K562 (cell line): Measurements from ENCODE around the gene TMEM88. TPM values are rescaled to one million over a fixed set of nuclear protein-coding genes. Genes with fewer than 3 reads are reported as not detected.

Experiments used
- ATAC-seq: fragments of 200-7000 bp; cut with Tn5 transposase; 3 replicates; pipeline ENCODE4 v1.9.1; 2020; ENCODE audit warnings: moderate library complexity
- BruUV-seq: library from RNA; stranded (reverse); fragments of 400-500 nt; replicated peaks from 2 replicates; lab custom pipeline; 2021; lab: Mats Ljungman, UMichigan
- CTCF ChIA-PET: fragments of 300-600 bp; formaldehyde crosslinking; extraction: SDS; loops from one replicate; lab custom pipeline; 2021; ENCODE audit warnings: low intra/inter-chr PET ratio; lab: Yijun Ruan, JAX
- POLR2A ChIA-PET: fragments of 300-600, 350-650 bp; sonication (Branson Sonifier 250); formaldehyde crosslinking; extraction: SDS; loops from one replicate; lab custom pipeline; 2021; ENCODE audit warnings: antibody characterized with exemption, inconsistent platforms; lab: Yijun Ruan, JAX
- DNase-seq, 4 experiments: peaks; one replicate each; pipeline versions ENCODE4 v3.0.0 to v3.0.0-alpha.2; 2011 to 2018; ENCODE audit warnings: low spot score in 3 of 4, mixed read lengths in 3 of 4; ENCODE audit errors: extremely low read depth in 1 of 4
- FAIRE-seq: peaks from 2 replicates; lab custom pipeline; 2011; peaks lifted over from hg19 to GRCh38; lab: Jason Lieb, UNC
- H2AFZ ChIP-seq: 2 replicates; pipeline ENCODE4 v1.6.0; 2011; ENCODE audit warnings: low read depth, low read length, control low read depth, inconsistent platforms
- H3K27ac ChIP-seq: fragments of 200-600 bp; 3 replicates; pipeline ENCODE4 v1.8.0; 2011; ENCODE audit warnings: low read depth, mild to moderate bottlenecking, control low read depth, inconsistent platforms, low read length, moderate library complexity, mixed read lengths; ENCODE audit errors: extremely low read depth
- H3K27me3 ChIP-seq, 2 experiments: fragments of 300-600 bp in 1 of 2; 2 replicates in 1 of 2; 3 replicates in 1 of 2; pipeline versions ENCODE4 v1.6.0 to v1.8.0; 2011; ENCODE audit warnings: inconsistent platforms in 2 of 2, low read length in 2 of 2, mild to moderate bottlenecking in 1 of 2, mixed read lengths in 1 of 2, moderate library complexity in 1 of 2; ENCODE audit not compliant: control insufficient read depth in 2 of 2, insufficient read depth in 2 of 2
- H3K36me3 ChIP-seq: fragments of 300-600 bp; 3 replicates; pipeline ENCODE4 v1.8.0; 2011; ENCODE audit warnings: mild to moderate bottlenecking, low read length, inconsistent platforms; ENCODE audit not compliant: control insufficient read depth, insufficient read depth
- H3K4me1 ChIP-seq, 2 experiments: fragments of 200-600 bp in 1 of 2; replicated peaks in 1 of 2; 2 replicates in 1 of 2; 3 replicates in 1 of 2; pipeline versions ENCODE4 v1.5.1 to v1.8.0; 2011; ENCODE audit warnings: inconsistent platforms in 2 of 2, low read length in 2 of 2, mild to moderate bottlenecking in 1 of 2, mixed read lengths in 1 of 2, moderate library complexity in 1 of 2; ENCODE audit not compliant: control insufficient read depth in 2 of 2, insufficient read depth in 2 of 2
- H3K4me2 ChIP-seq: 2 replicates; pipeline ENCODE4 v1.6.1; 2011; ENCODE audit warnings: low read length, control low read depth, inconsistent platforms, mixed read lengths; ENCODE audit not compliant: insufficient read depth
- H3K4me3 ChIP-seq: fragments of 200-600 bp; sonication (generic), shearing (Covaris generic); 2 replicates; pipeline ENCODE4 v1.5.1; 2016; ENCODE audit warnings: control low read depth, inconsistent platforms
- H3K79me2 ChIP-seq: fragments of 200-600 bp; 3 replicates; pipeline ENCODE4 v1.8.0; 2011; ENCODE audit warnings: low read length, inconsistent platforms; ENCODE audit not compliant: control insufficient read depth, insufficient read depth
- H3K9ac ChIP-seq, 2 experiments: 2 replicates each; pipeline versions ENCODE4 v1.6.0 to v1.6.1; 2011; ENCODE audit warnings: low read depth in 2 of 2, low read length in 2 of 2, control low read depth in 1 of 2, inconsistent platforms in 1 of 2, mild to moderate bottlenecking in 1 of 2, mixed read lengths in 1 of 2; ENCODE audit not compliant: insufficient read depth in 1 of 2
- H3K9me1 ChIP-seq: one replicate; pipeline ENCODE4 v1.6.0; 2011; ENCODE audit warnings: inconsistent platforms, mild to moderate bottlenecking, low read length, moderate library complexity; ENCODE audit not compliant: control insufficient read depth, insufficient read depth
- H3K9me3 ChIP-seq: replicated peaks from 2 replicates; pipeline ENCODE4 v1.5.1; 2011; ENCODE audit warnings: low read depth, low read length, inconsistent platforms; ENCODE audit not compliant: control insufficient read depth, insufficient read depth
- H4K20me1 ChIP-seq: replicated peaks from 2 replicates; pipeline ENCODE4 v1.6.1; 2011; ENCODE audit warnings: low read length, inconsistent platforms, mixed read lengths; ENCODE audit not compliant: control insufficient read depth, insufficient read depth
- C11orf30 ChIP-seq: fragments of 450-650 bp; IDR thresholded peaks from 2 replicates; pipeline ENCODE4 v1.6.1; 2016; ENCODE audit warnings: low read depth, mild to moderate bottlenecking
- ESRRA ChIP-seq: fragments of 450-650 bp; IDR thresholded peaks from 2 replicates; pipeline ENCODE4 v1.6.1; 2014; ENCODE audit warnings: low read depth, mild to moderate bottlenecking, moderate library complexity, borderline replicate concordance
- KLF1 ChIP-seq: fragments of 450-650 bp; IDR thresholded peaks from 2 replicates; pipeline ENCODE4 v1.6.1; 2016; ENCODE audit warnings: missing genetic modification characterization, missing compliant biosample characterization
- MTA1 ChIP-seq: fragments of 450-650 bp; IDR thresholded peaks from 2 replicates; pipeline ENCODE4 v1.6.1; 2017; ENCODE audit warnings: borderline replicate concordance
- MXI1 ChIP-seq: IDR thresholded peaks from 2 replicates; pipeline ENCODE4 v1.6.1; 2011; ENCODE audit warnings: low read depth, mild to moderate bottlenecking, improper control_type of control experiment, low read length
- NEUROD1 ChIP-seq: fragments of 150-350 bp; IDR thresholded peaks from 2 replicates; pipeline ENCODE4 v1.6.1; 2014; ENCODE audit warnings: borderline replicate concordance, low read length, low read depth; ENCODE audit not compliant: partially characterized antibody
- PRPF4 ChIP-seq: fragments of 200-400 bp; formaldehyde crosslinking; IDR thresholded peaks from one replicate; pipeline ENCODE4 v1.6.1; 2017; ENCODE audit warnings: low read length, low read depth, mild to moderate bottlenecking; ENCODE audit not compliant: insufficient read depth, poor library complexity, severe bottlenecking
- SMARCB1 ChIP-seq: IDR thresholded peaks from 2 replicates; pipeline ENCODE4 v1.6.1; 2011; ENCODE audit warnings: improper control_type of control experiment, low read depth; ENCODE audit not compliant: insufficient read length
- SMARCE1 ChIP-seq: fragments of 450-650 bp; IDR thresholded peaks from 2 replicates; pipeline ENCODE4 v1.7.1; 2016; ENCODE audit warnings: mild to moderate bottlenecking
- ZNF232 ChIP-seq: sonication (generic); formaldehyde crosslinking; IDR thresholded peaks from 2 replicates; pipeline ENCODE4 v1.8.0; 2022; ENCODE audit warnings: mild to moderate bottlenecking, missing genetic modification reagents
- ZNF316 ChIP-seq: fragments of 450-650 bp; IDR thresholded peaks from 2 replicates; pipeline ENCODE4 v1.6.1; 2016
- WGBS: fragments of 100-300 bp; shearing (Covaris generic); methylation state at CpG from one replicate; pipeline ENCODE4 v1.1.6; 2016; ENCODE audit warnings: low coverage, mixed read lengths; ENCODE audit not compliant: insufficient coverage; ENCODE audit errors: missing lambda C conversion rate; 5-methylcytosine and 5-hydroxymethylcytosine counted together
- in situ Hi-C: fragments of 300-500 bp; cut with MboI; formaldehyde crosslinking; loops from 4 replicates; pipeline ENCODE4 v1.15.0; 2018; ENCODE audit warnings: inconsistent platforms, mixed read lengths
- intact Hi-C: fragments of 100-400 bp; cut with micrococcal nuclease; formaldehyde crosslinking; loops from 2 replicates; pipeline ENCODE4 v1.14.2; 2022
- polyA plus RNA-seq, 8 experiments: library from polyadenylated mRNA; depleted of rRNA in 4 of 8; stranded (reverse) in 5 of 8; unstranded in 3 of 8; fragments of >200 nt; fragmentation: Nextera tagmentation in 2 of 8; fragmentation: Illumina TruSeq in 1 of 8; extraction: Ambion mirVana in 2 of 8; extraction: Trizol in 1 of 8; gene quantifications; 2 replicates each; pipeline versions ENCODE4 v1.2.1 to v1.2.3, GENCODE V29; 2011 to 2014; ENCODE audit warnings: inconsistent platforms in 1 of 8, missing spikeins in 1 of 8
- total RNA-seq, 7 experiments: library from RNA; depleted of rRNA in 6 of 7; stranded (reverse); fragments of >200 nt in 6 of 7; fragmentation: Illumina TruSeq in 2 of 7; extraction: Trizol in 2 of 7; gene quantifications; 2 replicates each; pipeline versions ENCODE4 v1.2.1 to v1.2.3, GENCODE V29; 2011 to 2021; ENCODE audit warnings: low replicate concordance in 1 of 7
- TF ChIP-seq, protein P1 (sequence below): fragments of 450-650 bp; IDR thresholded peaks from 2 replicates; pipeline ENCODE4 v1.6.1; 2016
- TF ChIP-seq, protein P2 (sequence below), 2 experiments: fragments of 450-650 bp; IDR thresholded peaks; 2 replicates each; pipeline ENCODE4 v1.6.1; 2016

The TMEM88 gene
- total and polyA plus RNA-seq, 9 of the 15 experiments (the other 6 are each of a cell fraction or from before 2014, with no cell fraction given) = 0.10 to 1.4 (median 0.36) TPM; not detected in 3

DNA sequence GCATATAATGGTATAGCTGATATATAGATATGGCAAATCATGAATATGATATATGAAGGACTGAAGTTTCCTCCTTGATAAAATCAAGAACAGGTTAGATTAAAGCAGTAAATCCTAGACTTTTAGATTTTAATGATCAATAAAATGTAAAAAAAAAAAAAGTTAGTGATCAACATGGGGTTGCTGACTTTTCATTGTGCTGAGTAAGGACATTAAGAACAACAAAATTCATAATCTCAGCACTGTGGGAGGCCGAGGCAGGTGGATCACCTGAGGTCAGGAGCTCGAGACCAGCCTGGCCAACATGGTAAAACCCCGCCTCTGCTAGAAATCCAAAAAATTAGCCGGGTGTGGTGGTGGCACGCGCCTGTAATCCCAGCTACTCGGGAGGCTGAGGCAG, 23.4 kb downstream of the TMEM88 start:
- Histone ChIP-seq H3K27me3 (no peaks in the 10 kb centered on the region), H3K9ac (no peak overlapping the region), H3K79me2 (peaks cover 10% of the 10 kb centered on the region; the same call in 2 of the 3 replicates), H3K9me1 (no peaks in the 10 kb centered on the region), H3K36me3 (peaks cover 46% of the 10 kb centered on the region; the same call in 2 of the 3 replicates), H3K9me3 (no peaks in the 10 kb centered on the region), H3K4me1 (peaks cover 7 to 31% of the 10 kb centered on the region in 2 experiments), H3K4me3 (no peak overlapping the region), H3K4me2 (no peak overlapping the region), H4K20me1 (no peaks in the 10 kb centered on the region), H2AFZ (no peak overlapping the region), H3K27ac (no peak overlapping the region)
- FAIRE-seq (no peak), ATAC-seq (no peak), DNase-seq (no peak)
- ChIA-PET POLR2A (no interaction called here), CTCF (no interaction called here)
- WGBS = 89% methylated on average over 6 of the region's 7 CpGs
- TF ChIP-seq ZNF232 (CRISPR knock-in tag) (no peak), ZNF316 (peak; percentile 42), C11orf30 (peak; percentile 17; the same call in 1 of the 2 replicates)
- in situ Hi-C loops (no loop called here), intact Hi-C loops (no loop called here)
- no TSS peak for BruUV-seq

DNA sequence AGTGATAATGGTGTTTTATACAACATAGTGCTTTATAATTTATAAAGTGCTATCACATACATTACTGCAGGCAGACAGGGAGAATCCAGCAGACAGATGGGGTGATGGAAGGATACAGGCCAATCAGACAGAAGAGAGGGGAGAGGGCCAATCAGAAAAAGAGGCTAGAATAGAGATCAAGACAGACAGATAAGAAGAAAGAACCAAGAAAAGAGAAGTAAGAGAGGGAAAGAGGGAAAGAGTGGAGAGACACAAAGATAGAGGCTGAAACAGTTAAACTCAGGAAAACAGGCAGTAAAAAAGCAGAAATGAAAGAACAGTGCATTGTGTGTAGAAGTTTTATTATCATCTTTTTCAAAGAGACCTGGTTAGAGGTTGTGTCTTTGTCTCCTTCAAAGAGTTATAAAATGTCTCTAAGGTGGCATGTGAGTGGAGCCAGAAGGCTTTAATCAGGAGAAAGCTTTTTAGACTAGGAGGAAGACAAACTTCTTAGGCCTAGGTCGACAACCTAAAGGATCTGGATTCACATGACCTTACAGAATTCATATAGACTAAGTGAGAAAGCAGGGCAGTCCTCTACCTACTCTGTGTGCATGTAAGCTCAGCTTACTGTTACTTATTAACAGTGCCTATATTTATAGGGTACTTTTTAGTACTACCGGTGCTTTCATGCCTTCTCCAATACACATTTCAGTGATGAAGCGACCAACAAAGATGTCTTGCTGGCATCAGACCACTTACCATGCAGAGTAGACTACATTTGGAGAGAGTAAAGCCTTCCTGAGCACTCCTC, 25.4 kb downstream of the TMEM88 start:
- in situ Hi-C loops = no loop called here
- H3K9me1 ChIP-seq = no peaks in the 10 kb centered on the region
- no peaks in the 10 kb centered on the region for H3K27me3 ChIP-seq
- H2AFZ ChIP-seq = no peak overlapping the region
- no peak for FAIRE-seq
- ATAC-seq = no peak
- 0 out of 2 replicates have a peak overlapping the region, but pooled peaks have one; percentile 58 for H3K4me2 ChIP-seq
- H3K36me3 ChIP-seq = peaks cover 41% of the 10 kb centered on the region; the same call in 2 of the 3 replicates
- H3K9me3 ChIP-seq = no peaks in the 10 kb centered on the region
- CTCF ChIA-PET = no interaction called here
- no peak overlapping the region for H3K9ac ChIP-seq
- DNase-seq = peak in 3 of 4 experiments; percentile 25 to 30 (median 27)
- no peak overlapping the region for H3K27ac ChIP-seq
- no peaks in the 10 kb centered on the region for H4K20me1 ChIP-seq
- H3K79me2 ChIP-seq = peaks cover 22% of the 10 kb centered on the region
- intact Hi-C loops = no loop called here
- no TSS peak for BruUV-seq
- no peak overlapping the region for H3K4me3 ChIP-seq
- H3K4me1 ChIP-seq = peaks cover 7 to 31% of the 10 kb centered on the region in 2 experiments
- POLR2A ChIA-PET = no interaction called here
- TF ChIP-seq KLF1 = no peak
- TF ChIP-seq SMARCE1 = 0 out of 2 replicates have a peak, but pooled peaks have one; percentile 21
- TF ChIP-seq, protein P1, sequence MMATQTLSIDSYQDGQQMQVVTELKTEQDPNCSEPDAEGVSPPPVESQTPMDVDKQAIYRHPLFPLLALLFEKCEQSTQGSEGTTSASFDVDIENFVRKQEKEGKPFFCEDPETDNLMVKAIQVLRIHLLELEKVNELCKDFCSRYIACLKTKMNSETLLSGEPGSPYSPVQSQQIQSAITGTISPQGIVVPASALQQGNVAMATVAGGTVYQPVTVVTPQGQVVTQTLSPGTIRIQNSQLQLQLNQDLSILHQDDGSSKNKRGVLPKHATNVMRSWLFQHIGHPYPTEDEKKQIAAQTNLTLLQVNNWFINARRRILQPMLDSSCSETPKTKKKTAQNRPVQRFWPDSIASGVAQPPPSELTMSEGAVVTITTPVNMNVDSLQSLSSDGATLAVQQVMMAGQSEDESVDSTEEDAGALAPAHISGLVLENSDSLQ = peak; percentile 41; the same call in 1 of the 2 replicates
- no peak for TF ChIP-seq ESRRA
- TF ChIP-seq, protein P2, sequence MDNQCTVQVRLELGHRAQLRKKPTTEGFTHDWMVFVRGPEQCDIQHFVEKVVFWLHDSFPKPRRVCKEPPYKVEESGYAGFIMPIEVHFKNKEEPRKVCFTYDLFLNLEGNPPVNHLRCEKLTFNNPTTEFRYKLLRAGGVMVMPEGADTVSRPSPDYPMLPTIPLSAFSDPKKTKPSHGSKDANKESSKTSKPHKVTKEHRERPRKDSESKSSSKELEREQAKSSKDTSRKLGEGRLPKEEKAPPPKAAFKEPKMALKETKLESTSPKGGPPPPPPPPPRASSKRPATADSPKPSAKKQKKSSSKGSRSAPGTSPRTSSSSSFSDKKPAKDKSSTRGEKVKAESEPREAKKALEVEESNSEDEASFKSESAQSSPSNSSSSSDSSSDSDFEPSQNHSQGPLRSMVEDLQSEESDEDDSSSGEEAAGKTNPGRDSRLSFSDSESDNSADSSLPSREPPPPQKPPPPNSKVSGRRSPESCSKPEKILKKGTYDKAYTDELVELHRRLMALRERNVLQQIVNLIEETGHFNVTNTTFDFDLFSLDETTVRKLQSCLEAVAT (IDR thresholded peaks at IDR 0.05) = 0 out of 4 replicates have a peak, but pooled peaks of 1 of the 2 experiments have one; percentile 21
- TF ChIP-seq MXI1 = no peak
- TF ChIP-seq PRPF4 = no peak
- peak; percentile 28; the same call in 1 of the 2 replicates for TF ChIP-seq MTA1
- TF ChIP-seq SMARCB1 = no peak
- no peak for TF ChIP-seq NEUROD1
- TF ChIP-seq, all 486 proteins: peak for 4
- 75% methylated on average over 3 of the region's 3 CpGs for WGBS
